GM12873 (cell line): ENCODE data around the gene YIF1A.

Experiments used
- TF ChIP-seq, protein P1 (sequence below): IDR thresholded peaks from 2 replicates; pipeline ENCODE4 v1.5.1; 2012; ENCODE audit warnings: low read depth, mild to moderate bottlenecking, moderate library complexity, low read length, control low read depth; ENCODE audit not compliant: insufficient read depth; ENCODE audit errors: missing control alignments

YIF1A gene

DNA sequence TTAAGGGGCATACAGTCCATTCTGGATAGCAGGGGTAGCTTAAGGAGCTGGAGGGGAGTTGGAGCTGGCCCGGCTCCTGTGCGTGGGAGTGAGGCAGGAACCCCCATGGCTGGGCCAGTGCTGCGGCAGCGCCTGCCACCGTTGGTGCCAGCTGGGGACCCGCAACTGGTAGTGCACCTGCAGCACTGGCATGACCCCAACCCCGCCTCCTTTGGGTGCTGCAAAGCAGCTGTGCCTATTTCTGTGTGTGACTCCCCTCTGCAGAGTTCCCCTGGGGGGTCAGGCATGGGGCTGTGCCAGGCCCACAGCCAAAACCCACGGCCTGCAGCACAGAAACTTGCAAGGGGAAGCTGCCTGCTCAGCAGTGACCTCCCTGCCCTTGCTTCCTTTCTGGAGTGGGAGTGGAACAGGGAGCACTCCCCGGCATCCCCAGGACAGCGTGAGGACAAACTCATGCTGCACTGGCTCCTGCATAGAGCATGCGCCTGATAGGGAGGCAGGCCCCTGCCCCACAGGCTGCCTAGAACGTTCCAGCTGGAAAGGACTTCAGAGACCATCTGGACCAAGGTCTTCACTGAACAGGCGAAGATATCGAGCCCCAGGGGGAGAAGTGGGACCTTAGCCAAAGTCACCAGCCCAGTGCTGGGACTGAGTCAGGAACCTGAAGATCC is 46.7 kb downstream of the YIF1A start:
- TF ChIP-seq, protein P1, sequence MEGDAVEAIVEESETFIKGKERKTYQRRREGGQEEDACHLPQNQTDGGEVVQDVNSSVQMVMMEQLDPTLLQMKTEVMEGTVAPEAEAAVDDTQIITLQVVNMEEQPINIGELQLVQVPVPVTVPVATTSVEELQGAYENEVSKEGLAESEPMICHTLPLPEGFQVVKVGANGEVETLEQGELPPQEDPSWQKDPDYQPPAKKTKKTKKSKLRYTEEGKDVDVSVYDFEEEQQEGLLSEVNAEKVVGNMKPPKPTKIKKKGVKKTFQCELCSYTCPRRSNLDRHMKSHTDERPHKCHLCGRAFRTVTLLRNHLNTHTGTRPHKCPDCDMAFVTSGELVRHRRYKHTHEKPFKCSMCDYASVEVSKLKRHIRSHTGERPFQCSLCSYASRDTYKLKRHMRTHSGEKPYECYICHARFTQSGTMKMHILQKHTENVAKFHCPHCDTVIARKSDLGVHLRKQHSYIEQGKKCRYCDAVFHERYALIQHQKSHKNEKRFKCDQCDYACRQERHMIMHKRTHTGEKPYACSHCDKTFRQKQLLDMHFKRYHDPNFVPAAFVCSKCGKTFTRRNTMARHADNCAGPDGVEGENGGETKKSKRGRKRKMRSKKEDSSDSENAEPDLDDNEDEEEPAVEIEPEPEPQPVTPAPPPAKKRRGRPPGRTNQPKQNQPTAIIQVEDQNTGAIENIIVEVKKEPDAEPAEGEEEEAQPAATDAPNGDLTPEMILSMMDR: no peak

DNA sequence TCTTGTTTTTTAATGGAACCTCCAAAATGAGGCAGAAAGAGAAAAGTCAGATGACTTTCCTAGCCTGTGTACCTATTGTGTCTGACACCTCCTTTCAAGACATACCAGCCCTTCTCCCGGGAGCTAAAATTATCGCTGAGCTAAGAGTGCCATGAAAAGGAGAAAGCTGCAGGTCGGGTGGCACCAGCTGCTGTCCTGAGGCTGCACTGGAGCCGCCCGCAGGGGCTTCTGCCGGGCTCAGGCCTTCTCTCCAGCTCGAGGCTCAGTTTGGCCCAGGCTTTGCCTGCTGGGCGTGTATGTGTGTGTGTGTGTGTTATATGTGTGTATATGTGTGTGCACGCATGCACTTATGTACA is 48.2 kb downstream of the YIF1A start:
- TF ChIP-seq, protein P1: no peak

DNA sequence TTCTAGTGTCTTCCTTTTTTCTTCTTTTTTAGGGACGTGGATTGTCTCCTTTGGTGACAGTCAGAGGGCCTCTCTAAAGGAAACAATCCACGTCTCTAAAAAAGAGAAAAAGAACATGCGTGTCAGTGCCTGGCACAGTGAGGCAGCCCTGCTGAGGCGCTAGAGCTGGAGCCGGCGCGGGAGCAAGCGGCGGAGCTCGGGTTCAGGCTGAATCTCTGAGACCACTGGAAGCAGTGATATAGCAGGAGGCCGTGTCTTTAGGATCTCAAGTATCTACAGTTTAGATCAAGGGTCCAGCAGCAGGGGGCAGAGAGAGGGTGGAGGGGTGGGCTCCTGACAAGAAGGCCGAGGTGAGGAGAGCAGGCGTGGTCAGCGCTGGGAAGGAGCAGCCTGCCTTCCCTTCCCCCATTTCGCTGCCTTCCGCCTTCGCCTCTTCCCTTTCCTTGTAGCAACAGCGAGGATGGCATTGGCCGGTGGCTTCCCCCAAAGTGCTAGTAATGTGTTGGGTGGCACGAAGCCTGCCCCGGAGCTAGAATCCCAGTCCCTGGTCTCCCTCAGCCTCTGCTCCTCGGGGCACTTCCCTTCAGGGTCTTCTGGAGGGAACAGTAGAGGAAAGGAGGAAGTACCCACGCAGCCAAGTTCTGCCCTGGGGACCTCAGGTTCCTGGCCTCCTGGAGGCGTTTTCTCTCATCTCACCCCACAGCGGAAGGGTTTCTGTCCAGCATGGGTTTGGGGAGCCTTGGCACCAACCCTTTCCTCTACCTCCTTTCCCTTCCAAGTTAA is 48.8 kb downstream of the YIF1A start:
- TF ChIP-seq, protein P1: no peak

DNA sequence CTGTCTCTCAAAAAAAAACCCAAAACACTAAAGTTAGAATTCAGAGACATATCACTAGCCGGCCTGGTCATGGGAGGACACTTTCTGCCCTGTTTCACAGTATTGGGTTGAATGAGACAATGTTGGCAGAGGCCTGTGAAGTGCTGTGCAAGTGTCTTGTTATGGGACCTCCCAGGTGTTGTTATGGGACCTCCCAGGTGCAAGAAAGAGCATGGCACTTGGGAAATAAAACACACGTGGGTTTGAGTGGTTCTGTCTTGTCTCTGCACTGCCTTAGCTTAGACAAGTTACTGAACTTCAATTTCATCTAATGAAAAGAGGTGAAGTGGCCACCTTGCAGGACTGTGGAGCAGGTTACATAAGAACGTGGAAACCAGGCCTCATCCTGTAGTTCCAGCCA is 49.4 kb downstream of the YIF1A start:
- TF ChIP-seq, protein P1: no peak

DNA sequence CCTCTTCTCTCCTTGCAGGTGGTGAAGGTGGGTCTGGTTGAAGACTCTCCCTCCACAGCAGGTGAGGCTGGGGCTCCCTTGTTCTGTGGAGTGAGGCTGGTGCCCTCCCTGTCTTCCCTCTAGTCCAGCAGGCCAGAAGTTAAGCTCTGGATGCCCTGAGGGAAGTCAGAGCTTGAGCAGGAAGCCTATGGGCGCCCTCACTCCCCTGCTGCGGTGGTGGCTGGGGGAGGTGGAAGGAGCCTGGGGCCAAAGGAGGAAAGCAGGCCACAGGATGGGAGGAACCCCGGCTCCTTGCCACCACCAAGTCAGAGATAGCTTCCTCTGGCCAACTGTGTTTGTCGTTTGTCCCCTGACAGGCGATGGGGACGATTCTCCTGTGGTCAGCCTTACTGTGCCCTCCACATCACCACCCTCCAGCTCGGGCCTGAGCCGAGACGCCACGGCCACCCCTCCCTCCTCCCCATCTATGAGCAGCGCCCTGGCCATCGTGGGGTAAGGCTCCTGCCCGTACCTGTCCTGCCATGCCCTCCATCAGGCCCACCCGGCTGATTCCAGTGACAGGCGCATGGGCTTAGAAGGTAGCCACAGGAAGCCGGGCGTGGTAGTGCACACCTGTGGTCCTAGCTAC is 50.0 kb downstream of the YIF1A start:
- TF ChIP-seq, protein P1: no peak

DNA sequence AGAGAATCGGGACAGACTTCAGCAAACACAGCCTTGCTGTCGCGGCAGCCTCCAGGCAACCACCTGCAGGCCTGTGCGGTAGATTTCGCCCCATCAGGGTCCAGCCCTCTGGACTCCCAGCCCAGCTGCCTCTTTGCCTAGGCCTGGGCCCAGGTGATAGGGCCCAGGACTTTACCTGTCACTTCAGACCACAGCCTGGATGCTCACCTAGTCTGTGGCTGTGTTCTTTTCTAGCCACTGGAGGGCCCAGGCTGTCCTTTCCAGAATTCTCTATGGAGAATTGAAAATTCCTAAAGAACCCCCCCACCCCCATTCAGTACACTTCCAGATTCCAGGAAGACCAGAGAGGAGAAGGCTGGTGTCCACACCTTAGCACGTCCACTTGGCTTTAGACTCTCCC is 51.1 kb downstream of the YIF1A start:
- TF ChIP-seq, protein P1: no peak

DNA sequence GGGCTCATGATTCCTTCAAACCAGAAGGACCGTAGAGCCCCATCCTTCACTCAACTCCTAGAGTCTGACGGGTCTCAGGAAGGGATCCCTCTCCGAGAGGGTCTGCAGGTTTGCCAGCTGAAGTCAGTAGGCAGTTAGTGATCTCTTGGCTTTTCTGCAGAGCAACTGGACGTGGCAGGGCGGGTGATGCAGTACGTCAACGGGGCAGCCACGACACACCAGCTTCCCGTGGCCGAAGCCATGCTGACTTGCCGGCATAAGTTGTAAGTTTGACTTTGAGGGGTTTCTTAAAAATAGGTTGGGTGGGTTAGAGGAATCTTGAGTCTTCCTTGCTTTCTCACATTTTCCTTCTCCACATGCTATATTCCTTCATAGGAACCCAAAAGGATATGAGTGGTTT is 53.8 kb downstream of the YIF1A start:
- TF ChIP-seq, protein P1: no peak
